GM20000 (cell line): ENCODE results near the gene WNT5B.

Experiments
- DNase-seq: peaks from one replicate; pipeline ENCODE4 v3.0.0; 2012; ENCODE audit warnings: low spot score
- TF ChIP-seq, protein P1 (sequence below): IDR thresholded peaks from 2 replicates; pipeline ENCODE4 v1.5.1; 2012; ENCODE audit warnings: mild to moderate bottlenecking, control low read depth; ENCODE audit errors: extremely low read depth, missing control alignments

The WNT5B gene

DNA sequence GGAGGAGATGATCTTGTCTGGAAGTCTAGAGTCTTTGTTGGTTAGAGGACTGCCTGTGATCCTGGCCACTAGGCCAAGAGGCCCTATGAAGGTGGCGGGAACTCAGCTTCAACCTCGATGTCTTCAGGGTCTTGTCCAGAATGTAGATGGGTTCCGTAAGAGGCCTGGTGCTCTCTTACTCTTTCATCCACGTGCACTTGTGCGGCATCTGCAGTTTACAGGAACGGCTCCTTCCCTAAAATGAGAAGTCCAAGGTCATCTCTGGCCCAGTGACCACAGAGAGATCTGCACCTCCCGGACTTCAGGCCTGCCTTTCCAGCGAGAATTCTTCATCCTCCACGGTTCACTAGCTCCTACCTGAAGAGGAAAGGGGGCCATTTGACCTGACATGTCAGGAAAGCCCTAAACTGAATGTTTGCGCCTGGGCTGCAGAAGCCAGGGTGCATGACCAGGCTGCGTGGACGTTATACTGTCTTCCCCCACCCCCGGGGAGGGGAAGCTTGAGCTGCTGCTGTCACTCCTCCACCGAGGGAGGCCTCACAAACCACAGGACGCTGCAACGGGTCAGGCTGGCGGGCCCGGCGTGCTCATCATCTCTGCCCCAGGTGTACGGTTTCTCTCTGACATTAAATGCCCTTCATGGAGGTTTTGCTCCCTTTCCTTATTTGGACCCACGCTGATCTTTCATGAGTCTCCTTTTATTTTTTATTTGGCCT is 17.7 kb downstream of the WNT5B start:
- TF ChIP-seq, protein P1, sequence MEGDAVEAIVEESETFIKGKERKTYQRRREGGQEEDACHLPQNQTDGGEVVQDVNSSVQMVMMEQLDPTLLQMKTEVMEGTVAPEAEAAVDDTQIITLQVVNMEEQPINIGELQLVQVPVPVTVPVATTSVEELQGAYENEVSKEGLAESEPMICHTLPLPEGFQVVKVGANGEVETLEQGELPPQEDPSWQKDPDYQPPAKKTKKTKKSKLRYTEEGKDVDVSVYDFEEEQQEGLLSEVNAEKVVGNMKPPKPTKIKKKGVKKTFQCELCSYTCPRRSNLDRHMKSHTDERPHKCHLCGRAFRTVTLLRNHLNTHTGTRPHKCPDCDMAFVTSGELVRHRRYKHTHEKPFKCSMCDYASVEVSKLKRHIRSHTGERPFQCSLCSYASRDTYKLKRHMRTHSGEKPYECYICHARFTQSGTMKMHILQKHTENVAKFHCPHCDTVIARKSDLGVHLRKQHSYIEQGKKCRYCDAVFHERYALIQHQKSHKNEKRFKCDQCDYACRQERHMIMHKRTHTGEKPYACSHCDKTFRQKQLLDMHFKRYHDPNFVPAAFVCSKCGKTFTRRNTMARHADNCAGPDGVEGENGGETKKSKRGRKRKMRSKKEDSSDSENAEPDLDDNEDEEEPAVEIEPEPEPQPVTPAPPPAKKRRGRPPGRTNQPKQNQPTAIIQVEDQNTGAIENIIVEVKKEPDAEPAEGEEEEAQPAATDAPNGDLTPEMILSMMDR, result no peak
- no peak for DNase-seq

DNA sequence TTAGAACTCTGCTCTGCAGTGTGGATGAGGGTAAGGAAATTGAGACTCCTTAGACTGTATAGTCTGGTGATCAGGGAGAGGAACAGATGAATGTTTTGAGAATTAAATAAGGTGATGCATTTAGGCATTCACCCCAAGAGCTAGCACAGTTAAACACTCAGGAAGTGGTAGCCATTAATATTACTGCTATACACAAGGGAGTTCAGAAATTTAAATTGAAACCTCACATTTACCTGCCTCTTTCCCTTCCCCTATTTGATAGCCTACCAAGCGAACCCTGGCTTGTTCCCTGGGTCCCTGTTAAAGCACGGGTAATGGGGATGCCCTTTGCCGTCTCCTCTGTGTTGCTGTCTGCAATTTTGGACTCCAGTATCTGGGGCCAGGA is 18.2 kb downstream of the WNT5B start:
- TF ChIP-seq, protein P1, result no peak
- no peak for DNase-seq

DNA sequence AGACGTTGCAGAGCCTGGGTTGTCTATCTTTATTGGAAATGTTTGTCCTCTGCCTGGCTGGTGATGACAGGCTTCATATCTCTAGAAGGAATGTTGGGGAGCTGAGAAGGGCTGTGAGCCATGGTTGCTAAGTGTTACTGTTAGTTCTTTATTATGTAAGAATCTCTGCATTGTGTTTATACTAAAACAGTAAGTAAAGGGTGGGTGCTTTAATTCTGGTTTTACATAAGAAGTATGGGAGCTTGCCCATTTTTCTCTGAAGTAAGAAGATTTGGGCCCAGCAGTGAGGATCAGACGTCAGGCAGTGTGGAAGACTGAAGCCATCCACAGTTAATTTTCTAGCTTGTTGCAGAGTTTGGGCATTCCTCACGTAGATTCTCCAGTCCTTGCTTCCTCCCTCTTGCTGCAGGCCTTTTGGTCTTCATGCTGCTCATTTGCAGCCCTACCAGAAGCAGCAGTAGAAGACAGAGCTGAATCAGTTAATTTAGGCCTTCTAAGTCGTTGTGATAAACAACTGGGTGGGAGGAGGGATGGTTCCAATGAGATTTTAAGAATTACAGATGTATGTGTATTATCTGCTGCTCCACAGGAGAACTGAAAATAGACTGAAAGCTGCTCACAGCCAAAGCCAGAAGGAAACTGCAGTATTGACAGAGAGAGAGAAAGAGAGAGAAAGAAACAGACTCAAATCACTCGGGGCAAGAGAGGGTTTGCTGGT is 21.4 kb downstream of the WNT5B start:
- DNase-seq, result no peak
- TF ChIP-seq, protein P1, result no peak

DNA sequence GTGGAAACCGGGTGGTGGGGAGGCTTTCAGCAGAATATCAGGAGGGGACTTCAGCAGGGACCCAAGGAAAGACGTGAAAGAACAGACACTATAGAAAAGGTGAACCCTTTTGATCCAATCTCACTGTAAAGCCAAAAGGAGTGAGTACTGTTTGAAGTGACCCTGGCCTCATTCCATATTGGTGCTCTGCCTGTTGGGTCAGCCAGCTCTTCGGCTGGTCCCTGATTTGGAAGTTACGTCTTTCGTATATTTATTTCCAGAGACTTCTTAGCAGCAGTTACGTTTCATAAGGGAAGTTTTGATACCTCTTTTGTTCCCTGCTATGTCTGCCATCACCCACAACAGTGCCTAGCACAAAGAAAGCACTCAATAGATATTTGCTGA is 21.9 kb downstream of the WNT5B start:
- TF ChIP-seq, protein P1, result no peak
- no peak for DNase-seq

DNA sequence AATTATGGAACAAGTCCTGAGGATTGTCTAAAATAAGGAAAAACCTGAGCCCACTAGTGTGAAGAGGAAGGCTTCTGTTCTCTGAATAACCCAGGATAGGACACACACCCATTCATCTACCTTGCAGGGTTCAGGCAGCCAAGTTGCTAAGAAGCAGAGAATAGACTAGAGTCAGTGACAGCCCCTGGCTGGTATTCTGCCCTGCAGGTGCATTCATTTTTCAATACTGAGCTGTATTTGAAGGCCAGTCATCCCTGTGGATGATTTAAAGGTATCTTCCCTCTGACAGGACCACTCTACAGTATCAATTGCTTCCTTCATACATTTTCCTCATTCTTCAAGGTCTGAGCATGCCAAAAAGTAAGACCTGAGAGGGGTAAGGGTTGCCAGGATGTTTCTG is 22.9 kb downstream of the WNT5B start:
- no peak for DNase-seq
- TF ChIP-seq, protein P1, result no peak

DNA sequence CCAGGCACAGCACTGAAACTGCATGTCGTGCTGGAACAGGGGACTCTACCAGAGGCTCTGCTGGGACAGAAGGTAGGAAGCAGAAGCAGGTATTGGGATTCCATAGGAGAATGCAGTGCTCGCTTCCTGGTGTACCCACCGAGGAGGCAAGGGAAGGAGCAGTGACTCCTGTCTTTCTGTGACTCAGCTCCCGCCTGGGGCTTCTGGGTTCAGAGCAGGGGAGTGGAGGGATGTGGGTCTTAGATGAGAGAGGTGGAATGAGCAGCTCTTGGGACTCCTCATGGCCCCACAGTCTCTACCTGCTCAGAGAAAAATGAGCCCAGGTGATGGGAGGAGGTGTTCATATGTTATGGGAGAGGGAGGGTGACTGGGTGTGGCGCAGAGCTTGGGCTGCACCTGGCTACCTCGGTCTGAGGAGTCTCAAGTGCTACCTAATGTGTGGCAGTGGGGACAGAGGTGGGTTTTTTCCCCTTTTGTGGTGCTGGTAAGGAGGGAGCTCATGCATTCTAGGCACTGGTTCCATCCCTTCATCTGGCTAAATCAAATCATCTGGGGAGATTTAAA is 26.3 kb downstream of the WNT5B start:
- TF ChIP-seq, protein P1, result no peak

DNA sequence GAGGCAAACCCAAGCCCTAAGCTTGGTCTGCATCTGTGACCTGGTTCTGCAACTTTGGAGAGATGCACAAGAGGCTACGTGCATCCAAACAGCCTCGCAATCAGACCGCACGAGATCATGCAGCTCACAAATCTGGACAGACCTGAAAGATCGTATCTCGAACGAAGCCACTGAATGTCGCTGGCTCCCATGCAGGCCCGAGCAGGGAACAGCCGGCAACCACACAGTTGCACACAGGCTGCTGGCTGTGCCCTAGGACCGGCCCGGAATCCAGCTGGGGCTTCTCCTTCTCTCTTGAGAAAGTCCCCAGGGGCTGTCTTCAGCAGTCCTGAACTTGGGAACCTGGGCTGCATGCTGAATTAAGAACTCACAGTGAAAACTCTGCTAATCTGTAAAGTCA is 27.9 kb downstream of the WNT5B start:
- TF ChIP-seq, protein P1, result no peak
- DNase-seq, result no peak

More for the DNA sequence above, 26.3 kb downstream of the WNT5B start:
- DNase-seq, result peak; percentile 6
